ENCODE results near the gene TAF3. TPM values are rescaled to one million over a fixed set of nuclear protein-coding genes. Genes with fewer than 3 reads are reported as not detected.
A peak's percentile ranks its signal among the peaks of the same experiment; 100 is the strongest.

The TAF3 gene
- total RNA-seq, 1 experiment from 2014 or later: 5.5 TPM

DNA sequence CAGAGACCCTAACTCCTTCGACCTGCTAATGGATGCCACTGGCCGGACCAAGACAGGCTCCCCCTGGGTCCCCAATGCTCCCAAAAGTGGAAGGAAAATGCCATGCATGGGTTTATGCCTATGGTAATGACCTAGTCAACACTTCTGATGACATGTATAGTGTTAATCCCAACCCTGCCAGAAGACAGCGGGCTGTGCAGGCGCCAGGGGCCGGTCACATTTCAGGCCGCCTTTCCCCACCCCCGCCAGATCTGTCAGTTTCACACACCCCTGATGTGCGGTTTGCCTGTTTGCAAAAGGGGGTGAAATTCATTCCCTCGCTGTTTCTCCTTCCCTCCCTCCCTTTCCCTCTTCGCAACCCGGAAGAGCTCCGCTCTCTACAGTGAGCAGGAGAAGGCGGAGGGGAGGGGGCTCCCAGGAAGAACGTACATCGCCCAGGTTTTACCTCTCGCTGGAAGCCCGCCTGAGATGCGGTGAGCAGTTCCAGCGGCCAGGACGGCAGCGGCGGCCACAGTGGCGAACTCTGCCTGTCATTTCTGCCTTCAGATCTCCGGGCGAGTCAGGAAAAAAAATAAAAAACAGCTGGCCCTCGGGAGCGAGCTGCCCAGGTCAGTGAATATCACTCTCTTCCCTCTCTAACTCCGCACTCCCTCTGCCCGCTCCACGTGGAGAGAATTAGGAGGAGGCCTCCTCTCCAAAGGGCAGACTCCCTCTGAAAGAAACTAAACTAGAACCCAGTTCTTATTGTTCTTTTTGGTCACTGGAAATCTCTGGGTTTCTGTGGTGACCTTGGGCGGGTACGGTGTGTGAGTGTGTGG lies 226.8 kb downstream of the TAF3 start:
- ChIA-PET POLR2A (no interaction called here), CTCF (no interaction called here)
- DNase-seq (ENCODE audit: low read depth, low spot score): no peak
- TF ChIP-seq, protein P1, sequence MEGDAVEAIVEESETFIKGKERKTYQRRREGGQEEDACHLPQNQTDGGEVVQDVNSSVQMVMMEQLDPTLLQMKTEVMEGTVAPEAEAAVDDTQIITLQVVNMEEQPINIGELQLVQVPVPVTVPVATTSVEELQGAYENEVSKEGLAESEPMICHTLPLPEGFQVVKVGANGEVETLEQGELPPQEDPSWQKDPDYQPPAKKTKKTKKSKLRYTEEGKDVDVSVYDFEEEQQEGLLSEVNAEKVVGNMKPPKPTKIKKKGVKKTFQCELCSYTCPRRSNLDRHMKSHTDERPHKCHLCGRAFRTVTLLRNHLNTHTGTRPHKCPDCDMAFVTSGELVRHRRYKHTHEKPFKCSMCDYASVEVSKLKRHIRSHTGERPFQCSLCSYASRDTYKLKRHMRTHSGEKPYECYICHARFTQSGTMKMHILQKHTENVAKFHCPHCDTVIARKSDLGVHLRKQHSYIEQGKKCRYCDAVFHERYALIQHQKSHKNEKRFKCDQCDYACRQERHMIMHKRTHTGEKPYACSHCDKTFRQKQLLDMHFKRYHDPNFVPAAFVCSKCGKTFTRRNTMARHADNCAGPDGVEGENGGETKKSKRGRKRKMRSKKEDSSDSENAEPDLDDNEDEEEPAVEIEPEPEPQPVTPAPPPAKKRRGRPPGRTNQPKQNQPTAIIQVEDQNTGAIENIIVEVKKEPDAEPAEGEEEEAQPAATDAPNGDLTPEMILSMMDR (IDR thresholded peaks at IDR 0.05): no peak
- TF ChIP-seq TCF7L2 (IDR thresholded peaks at IDR 0.05; ENCODE audit: low read depth, low read length) (no peak), SIN3A (IDR thresholded peaks at IDR 0.05; ENCODE audit: borderline replicate concordance, insufficient read depth, low read depth, low read length) (no peak), POLR2AphosphoS5 (IDR thresholded peaks at IDR 0.05; ENCODE audit: low read depth, low read length) (no peak)
- TF ChIP-seq, protein P2, sequence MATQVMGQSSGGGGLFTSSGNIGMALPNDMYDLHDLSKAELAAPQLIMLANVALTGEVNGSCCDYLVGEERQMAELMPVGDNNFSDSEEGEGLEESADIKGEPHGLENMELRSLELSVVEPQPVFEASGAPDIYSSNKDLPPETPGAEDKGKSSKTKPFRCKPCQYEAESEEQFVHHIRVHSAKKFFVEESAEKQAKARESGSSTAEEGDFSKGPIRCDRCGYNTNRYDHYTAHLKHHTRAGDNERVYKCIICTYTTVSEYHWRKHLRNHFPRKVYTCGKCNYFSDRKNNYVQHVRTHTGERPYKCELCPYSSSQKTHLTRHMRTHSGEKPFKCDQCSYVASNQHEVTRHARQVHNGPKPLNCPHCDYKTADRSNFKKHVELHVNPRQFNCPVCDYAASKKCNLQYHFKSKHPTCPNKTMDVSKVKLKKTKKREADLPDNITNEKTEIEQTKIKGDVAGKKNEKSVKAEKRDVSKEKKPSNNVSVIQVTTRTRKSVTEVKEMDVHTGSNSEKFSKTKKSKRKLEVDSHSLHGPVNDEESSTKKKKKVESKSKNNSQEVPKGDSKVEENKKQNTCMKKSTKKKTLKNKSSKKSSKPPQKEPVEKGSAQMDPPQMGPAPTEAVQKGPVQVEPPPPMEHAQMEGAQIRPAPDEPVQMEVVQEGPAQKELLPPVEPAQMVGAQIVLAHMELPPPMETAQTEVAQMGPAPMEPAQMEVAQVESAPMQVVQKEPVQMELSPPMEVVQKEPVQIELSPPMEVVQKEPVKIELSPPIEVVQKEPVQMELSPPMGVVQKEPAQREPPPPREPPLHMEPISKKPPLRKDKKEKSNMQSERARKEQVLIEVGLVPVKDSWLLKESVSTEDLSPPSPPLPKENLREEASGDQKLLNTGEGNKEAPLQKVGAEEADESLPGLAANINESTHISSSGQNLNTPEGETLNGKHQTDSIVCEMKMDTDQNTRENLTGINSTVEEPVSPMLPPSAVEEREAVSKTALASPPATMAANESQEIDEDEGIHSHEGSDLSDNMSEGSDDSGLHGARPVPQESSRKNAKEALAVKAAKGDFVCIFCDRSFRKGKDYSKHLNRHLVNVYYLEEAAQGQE (IDR thresholded peaks at IDR 0.05; ENCODE audit: insufficient read depth in 1 of 2, low read depth in 2 of 2, low read length in 1 of 2): no peak
- in situ Hi-C loops (cut with HindIII; ENCODE audit: low pct_unique_long_range_greater_than_20kb, low sequenced_read_pairs): no loop called here
- BruUV-seq (replicated peaks): no TSS peak
- Histone ChIP-seq H3K27me3 (ENCODE audit: control insufficient read depth, insufficient read depth, low read length) (no peaks in the 10 kb centered on the region; the same call in 1 of the 2 replicates), H3K4me3 (ENCODE audit: low read depth in 2 of 2, low read length in 2 of 2) (peak overlapping the region; percentile 49 to 50), H3K4me1 (ENCODE audit: control insufficient read depth, insufficient read depth, low read length) (no peaks in the 10 kb centered on the region), H3K27ac (ENCODE audit: low read length) (peak overlapping the region; percentile 29; the same call in 1 of the 2 replicates), H3K36me3 (ENCODE audit: control insufficient read depth, insufficient read depth, low read length) (no peaks in the 10 kb centered on the region), H3K9me3 (ENCODE audit: control insufficient read depth, insufficient read depth, low read depth, low read length) (no peaks in the 10 kb centered on the region)
- intact Hi-C loops (cut with micrococcal nuclease; ENCODE audit: unreplicated experiment): no loop called here
- peak; percentile 58 for ATAC-seq

DNA sequence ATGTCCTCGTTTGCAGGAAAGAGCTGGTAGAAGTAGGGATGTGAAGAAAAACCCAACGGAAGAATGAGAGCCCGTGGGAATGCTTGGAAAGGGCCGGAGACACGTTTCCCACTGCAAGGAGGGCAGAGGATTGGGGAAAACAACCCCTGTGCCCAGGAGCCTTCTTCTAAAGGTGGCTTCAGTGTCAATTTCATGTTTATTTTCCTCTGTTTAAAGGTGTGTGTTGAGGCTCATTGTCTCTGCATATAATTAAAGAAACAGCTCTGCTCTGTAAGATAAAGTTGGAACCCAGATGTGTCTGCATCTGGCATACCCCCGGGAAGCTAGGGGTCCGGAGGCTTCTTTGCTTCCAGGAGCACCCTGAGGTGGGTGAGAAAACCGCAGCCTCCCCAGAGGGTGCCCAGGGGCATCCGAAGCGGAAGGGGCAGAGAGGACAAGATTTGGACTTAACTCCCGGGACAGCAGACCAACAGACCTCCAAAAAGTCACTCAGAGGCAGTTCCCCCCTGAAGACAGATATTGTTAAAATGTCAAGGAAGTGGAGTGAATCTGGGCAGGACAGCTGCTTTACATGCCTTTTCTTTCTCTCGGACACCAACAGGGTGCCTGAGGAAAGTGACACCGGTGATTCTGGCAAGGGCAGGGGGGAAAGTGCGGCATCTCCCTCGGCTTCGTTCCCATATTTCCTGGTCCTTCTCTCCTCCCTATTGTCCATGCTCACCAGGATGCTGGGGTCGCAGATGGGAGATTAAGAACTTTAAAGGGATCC lies 227.6 kb downstream of the TAF3 start:
- ChIA-PET POLR2A (no interaction called here), CTCF (no interaction called here)
- no TSS peak for BruUV-seq (replicated peaks)
- intact Hi-C loops (cut with micrococcal nuclease; ENCODE audit: unreplicated experiment) (no loop called here), in situ Hi-C loops (cut with HindIII; ENCODE audit: low pct_unique_long_range_greater_than_20kb, low sequenced_read_pairs) (no loop called here)
- H3K27me3 ChIP-seq (ENCODE audit: control insufficient read depth, insufficient read depth, low read length): no peaks in the 10 kb centered on the region; the same call in 1 of the 2 replicates
- no peak for DNase-seq (ENCODE audit: low read depth, low spot score)
- no peak for ATAC-seq
- H3K27ac ChIP-seq (ENCODE audit: low read length): peak overlapping the region; percentile 29; the same call in 1 of the 2 replicates
- H3K9me3 ChIP-seq (ENCODE audit: control insufficient read depth, insufficient read depth, low read depth, low read length): no peaks in the 10 kb centered on the region
- peak overlapping the region; percentile 49 to 50 for H3K4me3 ChIP-seq (ENCODE audit: low read depth in 2 of 2, low read length in 2 of 2)
- H3K4me1 ChIP-seq (ENCODE audit: control insufficient read depth, insufficient read depth, low read length): no peaks in the 10 kb centered on the region
- no peaks in the 10 kb centered on the region for H3K36me3 ChIP-seq (ENCODE audit: control insufficient read depth, insufficient read depth, low read length)
- TF ChIP-seq SIN3A (IDR thresholded peaks at IDR 0.05; ENCODE audit: borderline replicate concordance, insufficient read depth, low read depth, low read length) (no peak), TCF7L2 (IDR thresholded peaks at IDR 0.05; ENCODE audit: low read depth, low read length) (no peak), POLR2AphosphoS5 (IDR thresholded peaks at IDR 0.05; ENCODE audit: low read depth, low read length) (no peak)
- TF ChIP-seq, protein P2 (IDR thresholded peaks at IDR 0.05; ENCODE audit: insufficient read depth in 1 of 2, low read depth in 2 of 2, low read length in 1 of 2): no peak
- TF ChIP-seq, protein P1 (IDR thresholded peaks at IDR 0.05): no peak

Data from Panc1 (cell line).